Nephron (organoid): ENCODE results near the gene GGA3.
"Not testable (repeated sequence)": the region's sequence is repeated elsewhere in the genome, so short reads cannot be mapped to it uniquely, and the experiment has no call there.

ENCODE experiments used
- H3K27ac Mint-ChIP-seq, 3 experiments: 2 replicates each; pipeline ENCODE4 v1.8.0; 2020; ENCODE audit warnings: mixed read lengths in 3 of 3, mild to moderate bottlenecking in 2 of 3, moderate library complexity in 1 of 3
- H3K27me3 Mint-ChIP-seq: 2 replicates; pipeline ENCODE4 v1.8.0; 2021; ENCODE audit warnings: low read depth, mild to moderate bottlenecking, moderate library complexity, mixed read lengths
- H3K36me3 Mint-ChIP-seq: 2 replicates; pipeline ENCODE4 v1.8.0; 2020; ENCODE audit warnings: low read depth, mixed read lengths
- H3K4me1 Mint-ChIP-seq: 2 replicates; pipeline ENCODE4 v1.8.0; 2020; ENCODE audit warnings: mixed read lengths
- H3K4me3 Mint-ChIP-seq, 3 experiments: 2 replicates each; pipeline ENCODE4 v1.8.0; 2020; ENCODE audit warnings: mild to moderate bottlenecking in 3 of 3, mixed read lengths in 3 of 3, moderate library complexity in 2 of 3
- H3K9me3 Mint-ChIP-seq: 2 replicates; pipeline ENCODE4 v1.8.0; 2020; ENCODE audit warnings: mixed read lengths
- TF ChIP-seq, protein P1 (sequence below), 3 experiments: fragments of 200-600 bp; sonication (generic); IDR thresholded peaks; one replicate each; pipeline ENCODE4 v1.5.0; 2021; ENCODE audit warnings: antibody characterized with exemption in 3 of 3; ENCODE audit not compliant: unreplicated experiment in 3 of 3

Gene GGA3

GRCh38 chr17:75225016-75225415 lies 36.4 kb downstream of the GGA3 start:
- H3K27me3 Mint-ChIP-seq: no peaks in the 10 kb centered on the region
- H3K27ac Mint-ChIP-seq: no peak overlapping the region
- H3K9me3 Mint-ChIP-seq: no peaks in the 10 kb centered on the region
- H3K4me3 Mint-ChIP-seq: no peak overlapping the region
- no peaks in the 10 kb centered on the region for H3K4me1 Mint-ChIP-seq
- TF ChIP-seq, protein P1, sequence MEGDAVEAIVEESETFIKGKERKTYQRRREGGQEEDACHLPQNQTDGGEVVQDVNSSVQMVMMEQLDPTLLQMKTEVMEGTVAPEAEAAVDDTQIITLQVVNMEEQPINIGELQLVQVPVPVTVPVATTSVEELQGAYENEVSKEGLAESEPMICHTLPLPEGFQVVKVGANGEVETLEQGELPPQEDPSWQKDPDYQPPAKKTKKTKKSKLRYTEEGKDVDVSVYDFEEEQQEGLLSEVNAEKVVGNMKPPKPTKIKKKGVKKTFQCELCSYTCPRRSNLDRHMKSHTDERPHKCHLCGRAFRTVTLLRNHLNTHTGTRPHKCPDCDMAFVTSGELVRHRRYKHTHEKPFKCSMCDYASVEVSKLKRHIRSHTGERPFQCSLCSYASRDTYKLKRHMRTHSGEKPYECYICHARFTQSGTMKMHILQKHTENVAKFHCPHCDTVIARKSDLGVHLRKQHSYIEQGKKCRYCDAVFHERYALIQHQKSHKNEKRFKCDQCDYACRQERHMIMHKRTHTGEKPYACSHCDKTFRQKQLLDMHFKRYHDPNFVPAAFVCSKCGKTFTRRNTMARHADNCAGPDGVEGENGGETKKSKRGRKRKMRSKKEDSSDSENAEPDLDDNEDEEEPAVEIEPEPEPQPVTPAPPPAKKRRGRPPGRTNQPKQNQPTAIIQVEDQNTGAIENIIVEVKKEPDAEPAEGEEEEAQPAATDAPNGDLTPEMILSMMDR (IDR thresholded peaks at IDR 0.05; ENCODE audit: unreplicated experiment in 3 of 3): no peak
- H3K36me3 Mint-ChIP-seq: peaks cover 63% of the 10 kb centered on the region

- H3K4me1 Mint-ChIP-seq: no peaks in the 10 kb centered on the region
- no peak overlapping the region for H3K27ac Mint-ChIP-seq
- TF ChIP-seq, protein P1 (IDR thresholded peaks at IDR 0.05; ENCODE audit: unreplicated experiment in 3 of 3): no peak
- H3K9me3 Mint-ChIP-seq: no peaks in the 10 kb centered on the region
- no peak overlapping the region for H3K4me3 Mint-ChIP-seq
- no peaks in the 10 kb centered on the region for H3K27me3 Mint-ChIP-seq
- peaks cover 62% of the 10 kb centered on the region for H3K36me3 Mint-ChIP-seq
Measured at GRCh38 chr17:75219815-75220214, 41.6 kb downstream of the GGA3 start.

GRCh38 chr17:75218131-75218530 lies 43.3 kb downstream of the GGA3 start:
- TF ChIP-seq, protein P1 (IDR thresholded peaks at IDR 0.05; ENCODE audit: unreplicated experiment in 3 of 3): no peak
- no peaks in the 10 kb centered on the region for H3K4me1 Mint-ChIP-seq

DNA sequence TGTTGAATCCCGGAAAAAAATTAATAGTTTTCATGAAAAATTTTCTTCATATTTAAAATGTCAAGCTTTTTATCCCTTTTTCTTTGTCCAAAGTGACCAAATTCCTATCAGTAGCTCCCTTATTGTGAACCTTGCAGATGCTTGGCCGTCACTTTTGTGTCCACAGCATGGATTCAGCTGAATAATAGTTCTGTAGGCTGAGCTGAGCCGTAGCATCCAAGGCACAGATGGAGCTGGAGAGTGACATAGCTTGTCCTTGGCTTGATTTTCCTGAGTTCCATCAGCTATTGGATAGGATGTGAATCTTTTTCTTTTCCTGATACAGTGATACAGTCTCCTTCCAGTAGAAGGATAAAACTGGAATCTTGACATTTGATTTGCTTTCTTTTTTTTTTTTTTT lies 52.3 kb downstream of the GGA3 start:
- Mint-ChIP-seq H3K27ac (no peak overlapping the region), H3K9me3 (no peaks in the 10 kb centered on the region), H3K4me3 (peak overlapping the region; percentile 55 to 67 (median 63)), H3K27me3 (no peaks in the 10 kb centered on the region), H3K36me3 (peaks cover 25% of the 10 kb centered on the region), H3K4me1 (peaks cover 9% of the 10 kb centered on the region)
- TF ChIP-seq, protein P1 (IDR thresholded peaks at IDR 0.05; ENCODE audit: unreplicated experiment in 3 of 3): no peak

More at GRCh38 chr17:75218131-75218530, 43.3 kb downstream of the GGA3 start:
- Mint-ChIP-seq H3K36me3 (peaks cover 57% of the 10 kb centered on the region), H3K9me3 (no peaks in the 10 kb centered on the region), H3K4me3 (no peak overlapping the region), H3K27me3 (no peaks in the 10 kb centered on the region), H3K27ac (no peak overlapping the region)

GRCh38 chr17:75208161-75208560 lies 53.2 kb downstream of the GGA3 start:
- Mint-ChIP-seq H3K4me1 (peaks cover 9% of the 10 kb centered on the region), H3K36me3 (peaks cover 22% of the 10 kb centered on the region), H3K27ac (peak overlapping the region in 1 of 3 experiments; percentile 43), H3K4me3 (peak overlapping the region; percentile 68 to 82 (median 80)), H3K9me3 (no peaks in the 10 kb centered on the region), H3K27me3 (no peaks in the 10 kb centered on the region)
- TF ChIP-seq, protein P1 (IDR thresholded peaks at IDR 0.05; ENCODE audit: unreplicated experiment in 3 of 3): no peak

- Mint-ChIP-seq H3K27me3 (no peaks in the 10 kb centered on the region), H3K4me3 (peak overlapping the region; percentile 68 to 82 (median 80))
- TF ChIP-seq, protein P1 (IDR thresholded peaks at IDR 0.05; ENCODE audit: unreplicated experiment in 3 of 3): no peak
Measured at GRCh38 chr17:75207760-75208159, 53.6 kb downstream of the GGA3 start.

DNA sequence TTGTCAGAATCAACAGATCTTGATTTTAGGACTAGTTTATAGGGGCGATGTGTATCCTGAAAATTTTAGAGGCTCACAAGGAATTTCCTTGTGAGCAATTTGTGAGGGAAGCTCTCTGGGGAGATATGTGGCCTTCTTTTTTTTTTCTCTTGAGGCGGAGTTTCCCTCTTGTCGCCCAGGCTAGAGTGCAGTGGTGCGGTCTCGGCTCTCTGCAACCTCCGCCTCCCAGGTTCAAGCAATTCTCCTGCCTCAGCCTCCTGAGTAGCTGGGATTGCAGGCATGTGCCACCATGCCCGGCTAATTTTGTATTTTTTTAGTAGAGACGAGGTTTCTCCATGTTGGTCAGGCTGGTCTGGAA lies 54.4 kb downstream of the GGA3 start:
- H3K4me1 Mint-ChIP-seq, H3K27me3 Mint-ChIP-seq, H3K9me3 Mint-ChIP-seq: not testable (repeated sequence)
- peak overlapping the region; percentile 94 to 99 (median 98) for H3K4me3 Mint-ChIP-seq
- peaks cover 15% of the 10 kb centered on the region for H3K36me3 Mint-ChIP-seq
- H3K27ac Mint-ChIP-seq: peak overlapping the region; percentile 44 to 100 (median 100)

More at GRCh38 chr17:75207760-75208159, 53.6 kb downstream of the GGA3 start:
- H3K36me3 Mint-ChIP-seq: peaks cover 19% of the 10 kb centered on the region
- no peaks in the 10 kb centered on the region for H3K9me3 Mint-ChIP-seq
- peak overlapping the region in 1 of 3 experiments; percentile 43 for H3K27ac Mint-ChIP-seq
- peaks cover 9% of the 10 kb centered on the region for H3K4me1 Mint-ChIP-seq
